Hypothalamus (tissue), 51 donors: ENCODE data around the gene CFAP58.

Source experiments
- DNase-seq, 51 donors: peaks; one replicate each; lab custom pipeline; 2025; lab: John Stamatoyannopoulos, UW

CFAP58 gene

GRCh38 chr10:104359811-104360210 lies 6.2 kb downstream of the CFAP58 start:
- DNase-seq: no peak

- DNase-seq: peak in 1 of 51 donors; percentile 40
These were observed 14.3 kb downstream of the CFAP58 start for GRCh38 chr10:104367904-104368303.

GRCh38 chr10:104368381-104368780 lies 14.7 kb downstream of the CFAP58 start:
- DNase-seq: no peak

- no peak for DNase-seq
These were observed 18.1 kb downstream of the CFAP58 start for GRCh38 chr10:104371753-104372152.

GRCh38 chr10:104374591-104374990 lies 21.0 kb downstream of the CFAP58 start:
- no peak for DNase-seq

GRCh38 chr10:104376784-104377300 lies 23.2 kb downstream of the CFAP58 start:
- DNase-seq: no peak

GRCh38 chr10:104380336-104380735 lies 26.7 kb downstream of the CFAP58 start:
- no peak for DNase-seq

- DNase-seq: no peak
These were observed 33.7 kb downstream of the CFAP58 start for GRCh38 chr10:104387130-104387888.

GRCh38 chr10:104388830-104389229 lies 35.2 kb downstream of the CFAP58 start:
- no peak for DNase-seq

GRCh38 chr10:104391150-104391968 lies 37.7 kb downstream of the CFAP58 start:
- no peak for DNase-seq

GRCh38 chr10:104391969-104392296 lies 38.3 kb downstream of the CFAP58 start:
- DNase-seq: no peak

- DNase-seq: no peak
These were observed 39.8 kb downstream of the CFAP58 start for GRCh38 chr10:104393387-104393786.

- DNase-seq: no peak
These were observed 42.9 kb downstream of the CFAP58 start for GRCh38 chr10:104396581-104396980.

- DNase-seq: no peak
These were observed 50.0 kb downstream of the CFAP58 start for GRCh38 chr10:104403636-104404035.

GRCh38 chr10:104406715-104407650 lies 53.4 kb downstream of the CFAP58 start:
- DNase-seq: peak in 1 of 51 donors; percentile 20

- DNase-seq: no peak
These were observed 59.9 kb downstream of the CFAP58 start for GRCh38 chr10:104413528-104413927.

- DNase-seq: no peak
These were observed 62.0 kb downstream of the CFAP58 start for GRCh38 chr10:104415526-104416165.

GRCh38 chr10:104416851-104417250 lies 63.2 kb downstream of the CFAP58 start:
- DNase-seq: no peak

- DNase-seq: no peak
These were observed 64.1 kb downstream of the CFAP58 start for GRCh38 chr10:104417637-104418292.

- DNase-seq: no peak
These were observed 71.1 kb downstream of the CFAP58 start for GRCh38 chr10:104424719-104425118.
